RWPE2 (cell line): ENCODE measurements around the gene PHEX.

ENCODE experiments used
- ATAC-seq: fragments of 200-7000 bp; cut with Tn5 transposase; 3 replicates; pipeline ENCODE4 v1.9.1; 2021; ENCODE audit warnings: low read depth
- DNase-seq: peaks from one replicate; pipeline ENCODE4 v3.0.0-alpha.2; 2020; ENCODE audit warnings: low spot score
- H3K27ac ChIP-seq: fragments of 450-650 bp; 2 replicates; pipeline ENCODE4 v1.5.1; 2017; ENCODE audit warnings: mild to moderate bottlenecking; ENCODE audit not compliant: poor library complexity, severe bottlenecking
- H3K27me3 ChIP-seq: fragments of 250-450 bp; sonication (Bioruptor Pico); 2 replicates; pipeline ENCODE4 v1.5.1; 2021; ENCODE audit warnings: mild to moderate bottlenecking, moderate library complexity; ENCODE audit not compliant: insufficient read depth, poor library complexity, severe bottlenecking
- H3K36me3 ChIP-seq: fragments of 250-450 bp; sonication (Bioruptor Pico); 2 replicates; pipeline ENCODE4 v1.5.1; 2020; ENCODE audit warnings: low read depth, mild to moderate bottlenecking, moderate library complexity
- H3K4me1 ChIP-seq: fragments of 250-450 bp; sonication (Bioruptor Pico); 2 replicates; pipeline ENCODE4 v1.5.1; 2021; ENCODE audit warnings: mild to moderate bottlenecking, moderate library complexity; ENCODE audit not compliant: insufficient read depth, poor library complexity, severe bottlenecking
- H3K4me3 ChIP-seq: fragments of 250-450 bp; sonication (Bioruptor Pico); 2 replicates; pipeline ENCODE4 v1.5.1; 2021; ENCODE audit warnings: mild to moderate bottlenecking, moderate library complexity; ENCODE audit not compliant: severe bottlenecking
- H3K9me3 ChIP-seq: fragments of 250-450 bp; sonication (Bioruptor Pico); 2 replicates; pipeline ENCODE4 v1.5.1; 2021; ENCODE audit warnings: mild to moderate bottlenecking, moderate library complexity; ENCODE audit not compliant: severe bottlenecking
- TF ChIP-seq, protein P1 (sequence below): fragments of 450-650 bp; IDR thresholded peaks from one replicate; pipeline ENCODE4 v1.5.1; 2017; ENCODE audit warnings: mild to moderate bottlenecking, moderate library complexity; ENCODE audit not compliant: poor library complexity, severe bottlenecking

Gene PHEX

DNA sequence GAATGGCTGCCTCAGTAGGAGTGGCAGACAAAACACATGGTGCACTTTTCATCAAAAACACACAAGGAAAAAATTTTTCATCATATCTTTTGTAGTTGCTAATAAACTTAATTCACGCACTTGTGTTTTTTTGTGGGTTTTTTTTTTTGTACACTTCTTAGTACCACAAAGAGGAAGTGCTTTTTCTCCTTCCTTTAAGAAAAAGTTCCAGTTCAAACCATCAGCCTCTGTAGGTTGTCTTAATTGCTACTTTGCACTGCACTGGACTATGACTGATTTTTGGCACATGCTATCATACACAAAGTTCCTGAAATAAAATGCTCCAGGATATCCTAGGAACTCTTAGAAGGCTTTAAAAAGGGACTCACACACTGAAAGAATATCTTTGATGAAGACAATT, at the start of gene PHEX:
Gene PHEX, plus strand, starts transcription at position 242 of the 400 bp plus-strand sequence. CDS start 681 bp downstream, outside the sequence.
- no peaks in the 10 kb centered on the region for H3K9me3 ChIP-seq
- ATAC-seq: no peak
- H3K36me3 ChIP-seq: no peaks in the 10 kb centered on the region
- H3K27me3 ChIP-seq: no peaks in the 10 kb centered on the region
- no peaks in the 10 kb centered on the region for H3K4me1 ChIP-seq
- H3K27ac ChIP-seq: no peak within 1 kb of the TSS
- no peak for DNase-seq
- H3K4me3 ChIP-seq: no peak within 1 kb of the TSS
- TF ChIP-seq, protein P1, sequence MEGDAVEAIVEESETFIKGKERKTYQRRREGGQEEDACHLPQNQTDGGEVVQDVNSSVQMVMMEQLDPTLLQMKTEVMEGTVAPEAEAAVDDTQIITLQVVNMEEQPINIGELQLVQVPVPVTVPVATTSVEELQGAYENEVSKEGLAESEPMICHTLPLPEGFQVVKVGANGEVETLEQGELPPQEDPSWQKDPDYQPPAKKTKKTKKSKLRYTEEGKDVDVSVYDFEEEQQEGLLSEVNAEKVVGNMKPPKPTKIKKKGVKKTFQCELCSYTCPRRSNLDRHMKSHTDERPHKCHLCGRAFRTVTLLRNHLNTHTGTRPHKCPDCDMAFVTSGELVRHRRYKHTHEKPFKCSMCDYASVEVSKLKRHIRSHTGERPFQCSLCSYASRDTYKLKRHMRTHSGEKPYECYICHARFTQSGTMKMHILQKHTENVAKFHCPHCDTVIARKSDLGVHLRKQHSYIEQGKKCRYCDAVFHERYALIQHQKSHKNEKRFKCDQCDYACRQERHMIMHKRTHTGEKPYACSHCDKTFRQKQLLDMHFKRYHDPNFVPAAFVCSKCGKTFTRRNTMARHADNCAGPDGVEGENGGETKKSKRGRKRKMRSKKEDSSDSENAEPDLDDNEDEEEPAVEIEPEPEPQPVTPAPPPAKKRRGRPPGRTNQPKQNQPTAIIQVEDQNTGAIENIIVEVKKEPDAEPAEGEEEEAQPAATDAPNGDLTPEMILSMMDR: no peak

DNA sequence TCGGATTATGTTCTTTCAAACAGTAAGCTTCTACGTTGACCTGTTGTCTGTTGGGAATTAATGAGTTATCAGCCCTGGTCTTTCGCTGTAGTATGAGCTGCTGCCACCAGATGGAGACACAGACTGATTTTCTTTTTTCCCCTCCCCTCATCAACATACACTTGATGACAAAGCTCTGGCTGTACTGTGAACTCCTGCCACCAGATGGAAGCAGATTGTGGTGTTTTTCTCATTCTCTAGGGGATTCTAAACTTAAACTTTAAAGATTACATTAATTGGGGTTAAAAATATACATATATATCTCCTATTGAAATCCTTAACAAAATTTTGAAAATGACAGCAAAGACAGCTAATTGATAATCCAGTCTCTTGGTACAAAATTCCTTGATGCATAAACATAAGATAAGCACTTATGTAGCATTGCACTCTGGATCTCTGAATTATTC, 46.8 kb upstream of the PHEX start:
- DNase-seq (no peak), ATAC-seq (peak; percentile 80)
- H3K27me3 ChIP-seq: no peaks in the 10 kb centered on the region
- no peak overlapping the region for H3K27ac ChIP-seq
- no peaks in the 10 kb centered on the region for H3K9me3 ChIP-seq
- no peak overlapping the region for H3K4me3 ChIP-seq
- peaks cover 3% of the 10 kb centered on the region for H3K4me1 ChIP-seq
- TF ChIP-seq, protein P1: peak; percentile 86
- peaks cover 61% of the 10 kb centered on the region for H3K36me3 ChIP-seq

DNA sequence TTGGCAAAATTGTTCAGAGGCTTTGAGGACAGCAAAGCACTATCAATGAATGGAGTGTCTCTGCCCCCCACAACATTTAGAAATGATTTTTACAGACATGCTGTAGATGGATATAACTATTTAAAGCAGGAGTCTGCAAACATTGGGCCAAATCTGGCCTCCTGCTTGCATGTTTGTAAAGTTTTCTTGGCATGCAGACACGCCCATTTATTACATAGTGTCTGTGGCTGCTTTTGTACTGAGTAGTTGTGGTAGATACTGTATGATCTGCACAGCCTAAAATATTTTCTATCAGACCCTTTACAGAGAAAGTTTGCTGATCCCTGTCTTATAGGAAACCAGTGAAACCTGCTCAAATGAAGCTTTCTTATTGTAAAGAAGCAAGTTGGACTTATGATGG, 45.5 kb upstream of the PHEX start:
- no peaks in the 10 kb centered on the region for H3K9me3 ChIP-seq
- peaks cover 3% of the 10 kb centered on the region for H3K4me1 ChIP-seq
- ATAC-seq (no peak), DNase-seq (no peak)
- peaks cover 65% of the 10 kb centered on the region for H3K36me3 ChIP-seq
- TF ChIP-seq, protein P1: no peak
- H3K4me3 ChIP-seq: no peak overlapping the region
- no peaks in the 10 kb centered on the region for H3K27me3 ChIP-seq
- H3K27ac ChIP-seq: peak overlapping the region; percentile 24

DNA sequence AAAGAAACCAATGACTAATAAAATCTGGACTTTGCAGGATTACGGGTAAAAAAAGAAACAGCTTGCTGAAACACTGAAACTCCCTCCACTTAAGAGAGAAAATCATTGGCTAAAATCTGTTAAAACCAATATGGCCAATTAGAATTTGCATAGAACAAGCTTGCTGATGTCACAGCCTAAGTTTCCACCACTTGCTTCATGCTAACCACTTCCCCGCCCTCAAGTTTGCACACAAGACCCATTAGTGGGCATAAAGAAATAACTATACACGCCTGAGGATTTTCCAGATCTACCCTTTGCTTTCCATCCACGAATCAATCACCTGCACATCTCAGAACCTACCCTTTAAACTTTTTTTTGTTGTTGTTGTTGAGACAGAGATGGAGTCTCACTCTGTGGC, 42.7 kb upstream of the PHEX start:
- TF ChIP-seq, protein P1: no peak
- Histone ChIP-seq H3K9me3 (no peaks in the 10 kb centered on the region), H3K27me3 (no peaks in the 10 kb centered on the region), H3K27ac (no peak overlapping the region), H3K4me3 (no peak overlapping the region), H3K4me1 (peaks cover 3% of the 10 kb centered on the region), H3K36me3 (peaks cover 81% of the 10 kb centered on the region)
- ATAC-seq (no peak), DNase-seq (no peak)

DNA sequence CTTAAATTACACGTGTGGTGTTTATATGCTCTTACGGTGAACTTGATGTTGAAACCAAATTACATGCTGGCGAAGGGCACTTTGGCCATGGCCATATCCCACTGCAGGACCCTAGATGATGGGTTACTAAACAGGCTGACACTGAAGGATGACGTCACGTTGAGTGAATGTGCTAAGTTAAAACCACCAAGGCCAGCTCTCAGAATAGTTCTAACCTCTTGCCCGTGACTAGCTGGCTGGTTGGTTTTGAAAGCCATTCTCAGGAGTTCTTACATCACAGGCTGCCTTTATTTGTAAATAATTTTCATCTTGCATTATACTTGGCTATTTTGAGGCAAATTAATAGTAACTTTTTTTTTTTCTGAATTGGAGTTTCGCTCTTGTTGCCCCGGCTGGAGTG, 41.3 kb upstream of the PHEX start:
- Histone ChIP-seq H3K27me3 (no peaks in the 10 kb centered on the region), H3K27ac (no peak overlapping the region), H3K9me3 (no peaks in the 10 kb centered on the region), H3K36me3 (peaks cover 73% of the 10 kb centered on the region), H3K4me3 (no peak overlapping the region), H3K4me1 (peaks cover 3% of the 10 kb centered on the region)
- DNase-seq (no peak), ATAC-seq (no peak)
- TF ChIP-seq, protein P1: no peak
